ENCODE results near the gene STAP2.
A peak's percentile ranks its signal among the peaks of the same experiment; 100 is the strongest.

Gene STAP2, protein sequence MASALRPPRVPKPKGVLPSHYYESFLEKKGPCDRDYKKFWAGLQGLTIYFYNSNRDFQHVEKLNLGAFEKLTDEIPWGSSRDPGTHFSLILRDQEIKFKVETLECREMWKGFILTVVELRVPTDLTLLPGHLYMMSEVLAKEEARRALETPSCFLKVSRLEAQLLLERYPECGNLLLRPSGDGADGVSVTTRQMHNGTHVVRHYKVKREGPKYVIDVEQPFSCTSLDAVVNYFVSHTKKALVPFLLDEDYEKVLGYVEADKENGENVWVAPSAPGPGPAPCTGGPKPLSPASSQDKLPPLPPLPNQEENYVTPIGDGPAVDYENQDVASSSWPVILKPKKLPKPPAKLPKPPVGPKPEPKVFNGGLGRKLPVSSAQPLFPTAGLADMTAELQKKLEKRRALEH

DNA sequence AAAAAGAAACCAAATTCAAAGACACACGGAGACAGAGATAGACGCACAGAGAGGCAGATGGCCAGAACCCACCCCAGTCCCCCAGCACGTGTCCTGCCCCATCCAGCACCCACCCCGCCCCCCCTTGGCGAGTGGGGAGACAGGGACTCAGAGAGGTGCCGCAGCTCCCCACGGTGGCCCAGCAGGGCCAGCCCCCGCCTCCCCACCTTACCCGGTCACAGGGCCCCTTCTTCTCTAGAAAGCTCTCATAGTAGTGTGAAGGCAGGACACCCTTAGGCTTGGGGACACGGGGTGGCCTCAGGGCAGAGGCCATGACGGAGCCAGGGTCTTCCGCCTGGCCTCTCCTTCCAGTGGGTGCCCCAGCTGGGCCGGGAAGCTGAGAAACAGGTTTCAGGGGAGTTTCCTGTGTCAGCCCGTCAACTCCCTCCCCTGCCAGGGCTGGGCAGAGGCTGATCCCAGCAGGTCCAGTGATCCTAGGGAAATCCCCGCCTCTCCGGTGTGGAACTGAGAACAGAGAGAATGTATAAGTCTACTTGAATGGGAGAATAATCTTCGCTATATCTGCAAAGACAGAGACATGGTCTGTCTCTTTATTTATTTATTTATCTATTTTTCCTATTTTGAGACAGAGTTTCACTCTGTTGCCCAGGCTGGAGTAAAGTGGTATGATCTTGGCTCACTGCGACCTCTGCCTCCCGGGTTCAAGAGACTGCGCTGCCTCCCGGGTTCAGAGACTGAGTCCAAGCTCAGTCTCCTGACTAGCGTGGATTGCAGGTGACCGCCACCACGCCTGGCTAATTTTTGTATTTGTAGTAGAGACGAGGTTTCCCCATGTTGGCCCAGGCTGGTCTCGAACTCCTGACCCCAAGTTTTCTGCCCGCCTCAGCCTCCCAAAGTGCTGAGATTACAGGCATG lies at the start of gene STAP2:
Gene STAP2, minus strand, starts transcription at position 387 of the 915 bp plus-strand sequence. Its CDS starts 74 bp downstream, at position 313.
- DNase-seq, result peak; percentile 55

DNA sequence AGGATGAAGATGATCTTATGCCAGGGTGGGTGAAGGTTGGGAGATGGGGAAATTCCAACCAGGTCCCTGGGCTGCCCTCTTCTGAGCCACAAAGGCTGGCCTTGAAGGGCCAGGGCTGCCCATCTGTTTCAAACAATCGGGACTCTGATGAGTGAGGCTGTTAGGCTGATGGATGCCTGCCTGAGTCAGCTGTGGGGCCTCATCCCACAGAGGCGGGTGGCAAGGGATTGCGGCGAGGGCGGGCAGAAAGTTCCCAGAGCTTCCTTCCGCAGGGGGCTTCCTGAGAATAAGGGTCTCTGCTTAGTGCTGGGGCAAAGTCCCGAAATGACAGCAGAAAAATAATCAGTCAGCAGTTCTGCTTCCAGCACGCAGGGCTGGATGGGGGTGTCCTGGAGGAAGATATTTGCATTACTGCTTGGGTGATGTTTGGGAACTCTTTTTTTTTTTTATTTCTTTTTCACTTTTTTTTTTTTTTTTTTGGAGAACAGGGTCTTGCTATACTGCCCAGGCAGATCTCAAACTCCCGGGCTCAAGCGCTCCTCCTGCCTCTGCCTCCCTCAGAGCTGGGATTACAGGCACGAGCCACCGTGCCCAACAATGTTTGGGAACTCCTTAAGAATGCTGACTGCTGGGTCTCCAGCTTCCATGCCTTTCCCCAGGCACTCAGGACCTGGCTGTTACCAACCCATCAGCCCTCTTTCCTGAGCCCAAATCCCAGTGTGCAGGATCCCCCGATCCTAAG lies 47.6 kb upstream of the STAP2 start:
- no peak for DNase-seq

DNA sequence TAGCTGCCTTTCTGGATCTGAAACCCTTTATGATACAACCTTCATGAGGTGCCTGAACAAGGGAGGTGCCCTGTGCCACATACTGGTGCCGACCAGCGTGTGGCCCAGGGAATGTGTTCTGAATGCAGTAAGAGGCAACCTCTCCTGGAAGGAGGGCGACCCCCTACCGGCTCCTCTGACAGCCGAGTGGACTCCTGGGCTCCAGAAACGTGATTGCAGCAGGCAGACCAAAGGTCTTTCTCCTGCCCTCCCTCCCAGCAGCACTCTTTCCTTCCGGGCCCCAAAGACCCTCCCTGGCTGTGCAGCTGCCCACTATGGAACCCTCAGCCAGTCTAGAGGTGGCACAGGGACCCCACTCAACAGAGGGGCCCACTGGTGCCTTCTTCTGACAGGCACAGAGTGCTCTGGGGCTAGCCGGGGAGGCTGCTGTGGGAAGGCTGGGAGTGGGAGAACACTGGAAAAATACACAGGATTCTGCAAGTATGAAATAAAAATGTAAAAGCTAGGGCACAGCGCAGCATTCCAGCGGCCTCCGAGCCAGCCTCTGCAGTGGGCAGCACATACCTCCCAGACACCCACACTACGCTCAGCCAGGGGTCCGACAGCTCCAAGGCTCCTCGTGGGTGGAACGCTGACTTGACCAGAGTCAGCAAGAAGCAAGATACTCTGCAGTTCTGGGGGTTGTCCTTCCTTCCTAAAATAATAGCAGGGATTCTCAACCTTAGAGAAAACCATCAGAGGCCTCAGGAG lies 46.8 kb upstream of the STAP2 start:
- no peak for DNase-seq

DNA sequence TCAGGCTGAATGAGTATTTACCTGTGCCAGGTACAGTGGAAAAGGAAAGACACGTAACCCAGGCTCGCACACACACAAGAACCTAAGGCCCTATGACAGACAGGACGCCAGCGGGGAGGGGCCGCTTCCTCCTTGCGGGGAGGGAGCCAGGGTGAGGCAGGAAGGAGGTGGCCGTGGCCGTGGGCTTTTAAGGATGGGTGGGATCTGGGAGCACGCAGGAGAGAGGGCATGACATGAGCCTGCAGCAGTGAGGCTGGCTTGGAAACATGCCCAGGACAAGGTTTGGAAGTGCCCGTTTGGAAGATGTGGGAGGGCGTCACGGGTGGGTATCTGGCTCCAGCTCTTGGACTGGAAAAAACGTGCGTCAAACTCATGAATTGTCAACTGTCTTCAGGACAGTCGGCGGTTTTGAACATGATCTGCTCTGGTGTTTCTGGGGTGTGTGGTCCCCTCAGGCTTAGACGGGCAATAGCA lies 41.7 kb upstream of the STAP2 start:
- DNase-seq, result peak; percentile 67

DNA sequence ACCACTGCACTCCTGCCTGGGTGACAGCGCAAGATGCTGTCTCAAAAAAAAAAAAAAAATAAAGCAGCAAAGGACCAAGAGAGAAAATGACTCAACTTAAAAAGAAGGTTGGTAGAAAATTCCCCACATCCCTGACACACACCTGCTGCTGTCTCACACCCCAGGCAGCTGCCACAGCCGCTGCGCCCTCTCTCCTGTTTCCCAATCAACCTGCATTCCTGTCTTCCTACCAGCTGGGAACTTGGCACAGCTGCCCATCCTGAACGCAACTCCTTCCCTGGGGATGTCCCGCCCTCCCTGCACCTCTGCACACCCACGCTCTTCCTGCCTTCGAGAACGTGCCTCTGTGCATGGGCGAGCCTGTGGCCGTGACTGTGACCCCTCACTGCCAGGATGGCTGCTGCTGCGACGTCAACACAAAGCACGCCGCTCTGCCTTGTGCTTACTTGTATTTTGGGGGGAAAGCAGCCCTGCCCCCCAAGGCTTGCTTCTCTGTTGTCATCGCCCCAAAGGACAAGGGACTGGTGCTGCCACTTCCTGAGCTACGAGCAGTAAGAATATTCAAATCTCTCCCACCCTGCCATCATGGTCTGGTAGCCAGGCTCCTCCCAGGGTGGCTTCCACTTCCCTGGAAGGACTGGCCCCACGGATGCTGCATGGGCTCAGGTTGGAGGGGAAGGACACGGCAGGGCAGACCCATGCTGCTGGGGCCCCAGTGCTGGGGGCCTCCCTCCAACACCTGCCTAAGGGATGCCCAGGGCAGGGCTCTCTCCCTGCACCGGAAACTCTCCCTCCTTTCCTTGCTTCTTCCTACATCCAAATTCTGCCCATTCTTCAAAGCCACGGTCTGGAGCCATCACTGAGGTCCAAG lies 41.0 kb upstream of the STAP2 start:
- DNase-seq, result no peak

DNA sequence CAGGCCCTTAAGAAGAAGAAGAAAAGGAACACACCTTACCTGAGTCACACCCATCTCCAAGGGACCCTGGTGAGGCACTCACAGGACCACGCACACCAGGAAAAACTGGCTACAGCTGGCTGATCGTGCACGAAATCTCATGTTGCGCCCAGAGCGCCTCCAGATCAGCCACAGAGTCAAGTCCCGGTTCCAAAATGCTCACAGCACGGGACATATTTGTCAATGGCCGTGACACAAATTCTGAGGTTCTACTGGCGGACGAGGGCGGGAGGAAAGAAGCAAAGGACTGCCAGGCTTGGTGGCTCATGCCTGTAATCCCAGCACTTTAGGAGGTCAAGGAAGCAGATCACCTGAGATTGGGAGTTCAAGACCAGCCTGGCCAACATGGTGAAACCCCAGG lies 40.3 kb upstream of the STAP2 start:
- no peak for DNase-seq

DNA sequence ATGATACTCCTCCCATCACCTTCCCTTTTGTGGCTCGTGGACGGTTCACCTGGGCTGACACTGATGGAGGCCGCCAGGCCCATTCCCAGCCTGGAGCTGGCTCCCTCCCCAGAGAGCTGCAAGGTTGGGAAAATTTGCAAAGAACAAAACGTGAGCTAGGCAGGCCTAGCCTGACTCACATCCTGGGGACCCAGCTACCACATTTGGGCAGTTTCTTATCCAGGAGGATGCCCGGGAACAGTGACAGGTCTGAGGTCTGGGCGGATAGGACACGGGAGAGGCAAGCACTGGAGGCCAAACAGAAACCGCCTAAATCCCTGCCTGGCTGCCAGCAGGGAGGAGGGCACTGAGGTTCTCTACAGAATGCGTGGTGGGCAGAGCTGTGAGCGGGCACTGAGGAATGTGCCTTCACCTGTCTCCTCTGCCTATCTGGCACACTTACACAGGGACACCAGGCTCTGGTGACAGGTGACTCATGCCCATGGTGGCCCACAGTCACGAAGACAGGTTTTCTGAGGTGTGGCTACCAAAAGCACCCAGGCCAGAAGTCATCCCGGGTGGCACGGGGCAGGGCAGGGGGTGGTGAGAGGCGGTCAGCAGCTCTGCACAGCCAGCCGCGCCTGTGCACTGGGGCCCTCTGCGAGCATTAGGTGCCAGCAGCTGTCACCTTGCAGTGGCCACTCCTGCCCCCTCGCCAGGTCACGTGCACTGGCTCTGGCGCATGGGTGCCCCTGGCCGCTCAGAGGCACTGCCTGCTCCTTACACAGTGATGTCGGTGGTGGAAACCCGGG lies 38.6 kb upstream of the STAP2 start:
- no peak for DNase-seq

DNA sequence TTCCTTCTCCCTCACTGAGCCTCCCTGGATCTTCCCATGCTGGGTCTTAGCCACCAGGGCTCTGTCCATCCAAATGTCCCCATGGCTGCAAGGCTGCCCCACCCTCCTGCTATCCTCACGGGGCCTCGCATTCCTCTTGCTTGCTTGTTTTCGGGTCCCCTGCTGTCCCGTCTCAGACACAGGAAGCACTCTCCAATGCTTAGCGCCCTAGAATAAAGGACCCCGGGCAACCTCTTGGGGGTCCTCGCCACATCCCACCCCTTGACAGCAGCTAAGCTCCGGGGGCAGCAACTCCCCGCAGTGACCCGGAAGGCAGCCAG lies 38.0 kb upstream of the STAP2 start:
- no peak for DNase-seq

DNA sequence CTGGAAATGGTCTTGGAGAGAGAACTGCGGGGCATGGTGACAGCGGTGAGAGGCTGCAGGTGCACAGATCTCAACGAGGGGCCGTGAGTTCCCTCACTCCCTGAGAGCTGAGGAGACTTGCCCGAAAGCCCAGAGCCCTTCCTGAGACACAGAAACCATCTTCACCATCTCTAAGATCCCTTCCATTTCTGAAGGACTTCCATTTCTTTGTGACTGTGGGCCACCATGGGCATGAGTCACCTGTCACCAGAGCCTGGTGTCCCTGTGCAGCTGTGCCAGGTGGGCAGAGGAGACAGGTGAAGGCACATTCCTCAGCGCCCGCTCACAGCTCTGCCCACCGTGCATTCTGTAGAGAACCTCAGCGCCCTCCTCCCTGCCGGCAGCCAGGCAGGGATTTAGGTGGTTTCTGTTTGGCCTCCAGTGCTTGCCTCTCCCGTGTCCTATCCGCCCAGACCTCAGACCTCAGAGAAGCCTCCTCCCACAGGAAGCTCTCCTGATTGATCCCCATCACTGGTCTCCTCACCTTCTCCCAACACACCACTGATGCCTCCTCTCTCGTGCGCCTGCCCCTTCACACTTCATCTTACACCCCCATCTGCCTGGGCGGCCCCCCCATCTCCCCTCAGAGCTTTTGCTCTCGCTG lies 37.5 kb upstream of the STAP2 start:
- no peak for DNase-seq

DNA sequence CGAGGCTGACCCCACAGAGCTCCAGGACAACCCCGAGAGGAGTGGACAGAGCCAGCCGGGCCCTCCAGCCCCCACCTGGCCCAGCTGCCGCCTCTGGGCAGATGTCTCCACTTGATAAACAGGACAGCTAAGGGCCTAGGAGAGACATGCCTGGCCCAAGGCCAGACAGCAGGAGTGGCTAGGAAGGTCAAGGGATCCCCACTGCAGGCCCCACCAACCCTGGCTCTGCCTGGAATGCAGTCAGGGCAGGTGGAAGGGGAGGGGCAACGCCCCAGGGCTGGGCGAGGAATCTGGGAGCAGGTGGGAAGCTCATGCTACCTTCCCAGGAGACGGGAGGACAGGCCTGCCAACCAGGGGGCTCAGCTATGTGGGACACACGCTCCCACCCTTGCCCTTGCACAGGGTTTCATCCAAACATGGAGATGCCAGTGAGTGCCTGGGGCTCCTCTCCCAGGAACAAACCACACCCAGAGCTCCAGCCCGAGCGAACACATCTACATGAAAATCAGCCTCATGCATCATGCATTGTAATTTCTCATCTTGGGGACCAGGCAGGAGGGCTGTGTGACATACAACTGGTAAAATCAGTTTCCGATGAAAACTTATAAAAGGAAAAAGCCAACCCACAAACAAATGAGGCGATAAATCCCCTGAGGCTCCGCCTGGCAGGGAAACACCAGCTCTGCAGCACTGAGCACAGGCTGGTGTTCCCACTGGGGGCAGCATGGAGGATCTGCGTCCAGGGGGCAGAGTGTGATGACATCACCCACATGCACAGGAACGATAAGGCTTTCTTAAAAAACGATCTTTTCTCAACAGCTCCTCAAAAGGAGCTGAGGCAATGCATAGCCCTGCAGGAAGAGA lies 36.8 kb upstream of the STAP2 start:
- DNase-seq, result peak; percentile 97

DNA sequence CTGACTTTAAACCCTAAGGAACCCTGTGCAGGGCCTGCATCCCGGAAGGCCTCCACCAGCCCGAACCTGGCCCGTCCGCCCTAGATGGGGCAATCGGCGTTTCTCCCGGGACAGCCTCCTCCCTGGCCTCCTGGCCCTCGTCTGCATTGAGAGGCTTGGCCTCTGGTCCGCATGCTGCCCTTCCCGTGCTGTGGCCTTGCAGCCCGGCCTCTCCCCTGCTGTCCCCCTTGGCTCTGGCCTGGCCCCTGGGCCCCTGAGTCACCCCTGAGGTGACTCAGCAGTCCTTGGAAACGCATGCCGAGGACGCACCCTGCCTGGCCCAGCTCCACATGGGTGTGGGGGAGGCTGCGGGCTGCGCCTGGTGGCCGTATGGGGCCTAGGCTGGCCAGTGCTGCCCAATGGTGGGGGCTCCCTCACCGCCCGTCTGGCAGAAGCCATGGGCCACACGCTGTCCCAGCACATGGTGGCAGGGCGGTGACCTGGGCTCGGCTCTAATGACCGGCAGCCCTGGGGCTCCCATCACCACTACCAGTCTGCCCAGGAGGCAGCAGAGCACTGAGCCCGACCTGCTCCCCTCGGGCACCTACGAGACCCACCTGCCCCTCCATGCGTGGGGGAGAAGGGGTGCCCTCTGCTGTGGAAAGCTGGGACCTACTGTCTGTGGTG lies 36.0 kb upstream of the STAP2 start:
- DNase-seq, result peak; percentile 88

DNA sequence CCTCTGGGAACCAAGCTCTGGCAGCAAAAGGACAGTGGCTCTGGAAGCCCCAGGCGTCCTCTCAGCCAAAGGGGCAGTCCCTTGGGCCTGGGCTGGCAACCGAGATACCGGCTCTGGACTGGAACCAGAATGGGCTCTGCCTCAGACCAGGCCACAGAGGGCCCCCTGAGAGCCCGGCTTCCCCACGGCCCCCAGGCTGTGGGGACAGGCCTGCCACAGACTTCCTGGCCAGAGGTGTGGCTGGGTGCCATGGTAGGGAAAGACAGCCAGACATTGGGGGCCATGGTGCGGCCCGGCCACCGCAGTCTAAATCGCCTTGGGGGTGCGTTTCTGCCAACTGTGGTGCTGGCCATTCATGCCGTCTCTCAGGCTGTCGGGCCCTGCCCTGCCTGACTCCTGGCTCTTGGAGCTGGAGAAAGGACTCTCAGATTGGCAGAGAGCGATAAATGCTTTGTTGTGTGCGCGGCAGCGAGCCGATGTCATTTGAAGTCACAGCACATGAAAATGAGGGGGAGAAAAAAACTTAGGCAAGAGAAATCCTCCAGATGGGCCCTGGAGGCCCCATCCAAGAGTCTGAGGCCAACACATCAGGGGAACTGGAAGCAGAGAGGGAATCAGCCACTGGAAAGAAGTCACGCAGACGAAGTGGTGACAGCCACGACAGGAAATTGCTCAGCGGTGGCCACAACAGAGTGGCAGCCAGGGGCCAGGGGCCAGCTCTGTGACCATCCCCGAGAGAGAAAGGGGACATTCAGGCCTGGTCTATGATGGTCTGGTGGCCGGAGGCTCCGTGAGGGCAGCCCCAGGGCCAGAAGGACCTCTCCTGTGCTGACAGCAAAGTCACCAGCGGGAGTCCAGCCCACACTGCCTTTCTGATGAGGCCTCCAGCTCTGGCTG lies 35.2 kb upstream of the STAP2 start:
- DNase-seq, result peak; percentile 48

DNA sequence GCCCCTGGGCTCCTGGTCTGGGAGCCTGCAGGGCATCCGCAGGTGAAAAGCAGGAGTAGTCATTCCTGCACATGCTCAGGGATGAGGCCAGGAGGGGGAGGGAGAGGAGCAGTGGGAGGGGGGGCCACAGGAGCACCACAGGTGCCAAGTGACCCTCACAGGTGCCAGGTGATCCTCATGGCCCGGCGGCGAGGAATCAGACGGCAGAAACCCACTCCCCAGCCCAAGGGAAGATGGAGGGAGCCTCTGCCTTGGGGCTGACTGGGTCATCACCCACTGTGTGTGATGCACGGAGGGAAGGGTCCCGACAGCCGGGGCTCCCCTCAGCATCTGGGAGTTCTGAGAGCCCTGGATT lies 34.4 kb upstream of the STAP2 start:
- DNase-seq, result no peak

DNA sequence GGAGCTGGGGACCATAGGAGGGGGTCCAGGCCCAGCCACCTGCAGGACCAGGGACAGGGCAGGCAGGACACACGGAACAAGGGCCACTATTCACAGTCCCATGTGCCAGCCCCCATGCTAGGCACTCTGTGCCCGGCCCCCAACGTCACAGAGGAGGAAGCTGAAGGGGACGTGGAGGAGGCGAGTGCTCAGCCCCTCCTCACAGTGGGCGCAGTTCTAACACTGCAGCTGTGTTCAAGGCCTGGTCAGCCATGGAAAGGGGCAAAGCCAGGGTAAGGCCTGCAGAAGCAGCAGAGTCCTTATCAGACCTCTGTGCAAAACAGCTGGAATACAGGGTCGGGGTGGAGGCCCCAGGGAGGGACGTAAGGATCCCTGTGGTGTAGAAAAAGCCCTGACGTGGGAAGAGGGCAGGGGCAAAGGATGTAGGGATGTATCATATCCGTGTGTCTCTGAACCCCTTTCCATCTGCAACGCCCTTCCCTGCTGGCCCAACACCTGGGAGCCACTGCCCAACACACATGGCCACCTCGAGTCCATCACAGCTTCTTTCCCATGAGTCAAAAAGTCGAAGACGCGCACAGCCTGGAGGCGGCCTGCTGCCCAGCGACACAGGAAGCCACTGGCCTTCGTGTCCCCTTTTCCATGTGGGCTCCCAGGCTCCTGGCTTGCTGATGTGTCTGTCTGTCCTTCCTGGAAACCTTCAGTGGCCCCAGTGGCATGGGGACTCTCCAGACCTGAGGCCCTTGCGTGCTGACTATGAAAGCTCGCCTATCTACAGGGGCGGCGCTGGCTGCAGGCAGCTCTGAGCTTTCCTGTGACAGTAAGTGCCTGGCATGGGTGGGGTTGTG lies 33.8 kb upstream of the STAP2 start:
- peak; percentile 59 for DNase-seq

DNA sequence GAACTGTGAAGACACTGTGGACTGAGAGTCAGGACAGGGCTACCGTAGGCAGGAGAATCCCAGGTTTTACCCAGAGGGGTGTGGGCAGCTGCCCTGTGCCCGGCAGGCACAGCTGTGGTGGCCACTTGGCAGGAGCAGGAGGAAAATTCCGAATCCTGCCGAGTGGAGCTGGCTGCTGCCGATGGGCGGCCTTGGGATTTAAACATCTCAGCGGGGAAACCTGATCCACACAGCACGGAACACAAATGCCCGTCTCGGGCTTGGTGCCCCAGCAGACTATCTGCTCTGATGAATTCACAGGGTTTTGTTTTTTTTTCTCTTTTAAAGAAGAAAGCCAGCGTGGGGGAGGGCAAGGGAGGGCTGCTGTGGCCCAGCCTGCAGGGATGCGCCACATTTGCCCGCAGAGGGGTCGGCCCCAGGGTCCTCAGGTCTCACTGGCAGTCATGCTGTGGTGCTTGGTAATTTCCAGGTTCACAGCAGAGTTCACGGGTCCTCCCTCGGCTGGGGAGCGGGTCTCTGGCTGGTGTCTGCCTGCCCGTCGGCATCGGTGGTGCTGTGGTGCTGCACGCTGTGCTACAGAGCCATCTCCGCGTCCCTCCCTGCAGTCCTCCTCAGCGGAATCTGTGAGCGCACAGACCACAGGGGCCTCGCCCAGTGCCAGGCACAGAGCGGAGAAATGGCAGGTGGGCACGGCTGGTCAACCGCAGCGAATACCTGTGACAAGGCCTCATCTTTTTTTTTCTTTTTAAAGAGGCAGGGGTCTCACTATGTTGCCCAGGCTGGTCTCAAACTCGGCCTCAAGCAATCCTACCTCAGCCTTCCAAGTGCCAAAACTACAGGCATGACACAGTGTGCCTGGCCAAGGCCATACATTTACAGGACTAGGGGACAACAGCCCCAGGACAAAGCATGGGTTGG lies 32.9 kb upstream of the STAP2 start:
- no peak for DNase-seq
